Karpas-422 (cell line): Measurements from ENCODE around the gene MYH11. TPM values are rescaled to one million over a fixed set of nuclear protein-coding genes. Genes with fewer than 3 reads are reported as not detected.
"Not testable (repeated sequence)": the region's sequence is repeated elsewhere in the genome, so short reads cannot be mapped to it uniquely, and the experiment has no call there.

Source experiments
- DNase-seq: peaks from one replicate; pipeline ENCODE4 v3.0.0-alpha.2; 2015
- H2AFZ ChIP-seq: fragments of 200-600 bp; sonication (generic); 2 replicates; pipeline ENCODE4 v1.6.1; 2014; ENCODE audit warnings: antibody characterized with exemption, low read length, mixed read lengths
- H3K27ac ChIP-seq: fragments of 200-600 bp; sonication (generic); 2 replicates; pipeline ENCODE4 v1.5.1; 2014; ENCODE audit warnings: mild to moderate bottlenecking, low read length, moderate library complexity
- H3K27me3 ChIP-seq: fragments of 200-600 bp; sonication (generic); 2 replicates; pipeline ENCODE4 v1.6.1; 2014; ENCODE audit warnings: low read length, mixed read lengths
- H3K36me3 ChIP-seq: fragments of 200-600 bp; sonication (generic); 2 replicates; pipeline ENCODE4 v1.6.1; 2014; ENCODE audit warnings: low read length, mixed read lengths; ENCODE audit not compliant: insufficient read depth
- H3K4me1 ChIP-seq: fragments of 200-600 bp; sonication (generic); 2 replicates; pipeline ENCODE4 v1.6.1; 2014; ENCODE audit warnings: mild to moderate bottlenecking, low read length, mixed read lengths
- H3K4me2 ChIP-seq: fragments of 200-600 bp; sonication (generic); 2 replicates; pipeline ENCODE4 v1.6.1; 2014; ENCODE audit warnings: low read length, low read depth, mild to moderate bottlenecking; ENCODE audit not compliant: poor library complexity, severe bottlenecking
- H3K4me3 ChIP-seq: fragments of 200-600 bp; sonication (generic); 2 replicates; pipeline ENCODE4 v1.5.1; 2014; ENCODE audit warnings: mild to moderate bottlenecking, antibody characterized with exemption, low read length, mixed read lengths
- H3K79me2 ChIP-seq: fragments of 200-600 bp; sonication (generic); 2 replicates; pipeline ENCODE4 v1.6.1; 2014; ENCODE audit warnings: mild to moderate bottlenecking, low read length, mixed read lengths
- H3K9ac ChIP-seq: fragments of 200-600 bp; sonication (generic); 2 replicates; pipeline ENCODE4 v1.6.0; 2014; ENCODE audit warnings: low read length
- H3K9me2 ChIP-seq: fragments of 200-600 bp; sonication (generic), shearing (Covaris generic); replicated peaks from 2 replicates; pipeline ENCODE4 v1.6.0; 2014; ENCODE audit warnings: mild to moderate bottlenecking, low read length, moderate library complexity; ENCODE audit not compliant: insufficient read depth
- H3K9me3 ChIP-seq: fragments of 300-700, 200-600 bp; sonication (generic); 2 replicates; pipeline ENCODE4 v1.6.1; 2014; ENCODE audit warnings: low read length, mixed read lengths
- H4K20me1 ChIP-seq: fragments of 200-600 bp; sonication (generic); 2 replicates; pipeline ENCODE4 v1.6.1; 2014; ENCODE audit warnings: mild to moderate bottlenecking, antibody characterized with exemption, low read length, low read depth; ENCODE audit not compliant: insufficient read depth
- total RNA-seq: library from RNA; depleted of rRNA; stranded (reverse); fragments of >200 nt; shearing (Covaris generic); gene quantifications from 2 replicates; pipeline ENCODE4 v1.2.3, GENCODE V29; 2014; ENCODE audit warnings: low replicate concordance

MYH11 gene
- total RNA-seq, 1 experiment from 2014 or later, result not detected

- Histone ChIP-seq H4K20me1 (no peaks in the 10 kb centered on the region; the same call in 1 of the 2 replicates), H3K4me1 (no peaks in the 10 kb centered on the region), H3K4me2 (no peak overlapping the region), H3K36me3 (peaks cover 23% of the 10 kb centered on the region; the same call in 1 of the 2 replicates), H3K27me3 (no peaks in the 10 kb centered on the region), H3K9me2 (no peaks in the 10 kb centered on the region), H3K79me2 (peaks cover 15% of the 10 kb centered on the region), H3K4me3 (no peak overlapping the region), H3K9me3 (no peaks in the 10 kb centered on the region), H2AFZ (no peak overlapping the region), H3K27ac (no peak overlapping the region), H3K9ac (no peak overlapping the region)
- no peak for DNase-seq
These were observed 170.5 kb downstream of the MYH11 start for GRCh38 chr16:15686287-15686686.

- Histone ChIP-seq H2AFZ (no peak overlapping the region), H3K27me3 (no peaks in the 10 kb centered on the region), H3K9me3 (no peaks in the 10 kb centered on the region), H4K20me1 (no peaks in the 10 kb centered on the region; the same call in 1 of the 2 replicates), H3K4me2 (no peak overlapping the region), H3K36me3 (peaks cover 9% of the 10 kb centered on the region; the same call in 1 of the 2 replicates), H3K9me2 (no peaks in the 10 kb centered on the region), H3K4me1 (no peaks in the 10 kb centered on the region), H3K79me2 (peaks cover 22% of the 10 kb centered on the region), H3K4me3 (no peak overlapping the region), H3K27ac (no peak overlapping the region), H3K9ac (no peak overlapping the region)
- DNase-seq, result peak; percentile 76
These were observed 174.7 kb downstream of the MYH11 start for GRCh38 chr16:15682105-15682570.

GRCh38 chr16:15677447-15677846 is 179.4 kb downstream of the MYH11 start:
- peaks cover 17% of the 10 kb centered on the region for H3K79me2 ChIP-seq

GRCh38 chr16:15676506-15676905 is 180.3 kb downstream of the MYH11 start:
- H3K9ac ChIP-seq, result no peak overlapping the region
- DNase-seq, result no peak
- H3K9me2 ChIP-seq, result no peaks in the 10 kb centered on the region
- H3K36me3 ChIP-seq, result peaks cover 9% of the 10 kb centered on the region; the same call in 1 of the 2 replicates
- no peaks in the 10 kb centered on the region for H3K9me3 ChIP-seq
- H4K20me1 ChIP-seq, result no peaks in the 10 kb centered on the region
- no peak overlapping the region for H2AFZ ChIP-seq
- no peak overlapping the region for H3K27ac ChIP-seq
- no peaks in the 10 kb centered on the region for H3K27me3 ChIP-seq
- no peak overlapping the region for H3K4me2 ChIP-seq
- H3K4me3 ChIP-seq, result no peak overlapping the region
- no peaks in the 10 kb centered on the region for H3K4me1 ChIP-seq
- H3K79me2 ChIP-seq, result peaks cover 15% of the 10 kb centered on the region

More at GRCh38 chr16:15677447-15677846, 179.4 kb downstream of the MYH11 start:
- H4K20me1 ChIP-seq, result no peaks in the 10 kb centered on the region
- H3K27ac ChIP-seq, result no peak overlapping the region
- H3K27me3 ChIP-seq, result no peaks in the 10 kb centered on the region
- no peak overlapping the region for H3K9ac ChIP-seq
- H3K9me2 ChIP-seq, result no peaks in the 10 kb centered on the region
- no peak for DNase-seq
- H3K4me1 ChIP-seq, result no peaks in the 10 kb centered on the region
- H3K4me2 ChIP-seq, result no peak overlapping the region
- no peak overlapping the region for H3K4me3 ChIP-seq
- no peak overlapping the region for H2AFZ ChIP-seq
- H3K36me3 ChIP-seq, result peaks cover 11% of the 10 kb centered on the region; the same call in 1 of the 2 replicates
- no peaks in the 10 kb centered on the region for H3K9me3 ChIP-seq

- Histone ChIP-seq H3K9me3 (no peaks in the 10 kb centered on the region), H3K4me1 (no peaks in the 10 kb centered on the region), H3K27ac (no peak overlapping the region), H3K79me2 (0 out of 2 replicates have a peak, but pooled peaks cover 6% of the 10 kb centered on the region), H3K36me3 (peaks cover 6% of the 10 kb centered on the region; the same call in 1 of the 2 replicates), H2AFZ (no peak overlapping the region), H3K9ac (no peak overlapping the region), H3K9me2 (no peaks in the 10 kb centered on the region), H4K20me1 (no peaks in the 10 kb centered on the region), H3K4me2 (no peak overlapping the region), H3K4me3 (no peak overlapping the region), H3K27me3 (no peaks in the 10 kb centered on the region)
- no peak for DNase-seq
These were observed 182.3 kb downstream of the MYH11 start for GRCh38 chr16:15674571-15674970.

- no peaks in the 10 kb centered on the region for H3K9me2 ChIP-seq
- H3K79me2 ChIP-seq, result 0 out of 2 replicates have a peak, but pooled peaks cover 6% of the 10 kb centered on the region
- no peak overlapping the region for H2AFZ ChIP-seq
- H3K27me3 ChIP-seq, result no peaks in the 10 kb centered on the region
- H3K4me3 ChIP-seq, result no peak overlapping the region
- H4K20me1 ChIP-seq, result no peaks in the 10 kb centered on the region
- no peak overlapping the region for H3K9ac ChIP-seq
- no peak for DNase-seq
- H3K4me2 ChIP-seq, result no peak overlapping the region
- H3K4me1 ChIP-seq, result no peaks in the 10 kb centered on the region
- H3K9me3 ChIP-seq, result no peaks in the 10 kb centered on the region
- no peak overlapping the region for H3K27ac ChIP-seq
- H3K36me3 ChIP-seq, result peaks cover 3% of the 10 kb centered on the region; the same call in 1 of the 2 replicates
These were observed 184.2 kb downstream of the MYH11 start for GRCh38 chr16:15672514-15673167.

- H3K9me3 ChIP-seq, H4K20me1 ChIP-seq, H3K4me1 ChIP-seq, H3K79me2 ChIP-seq, DNase-seq, H3K36me3 ChIP-seq, H3K27me3 ChIP-seq, H3K9me2 ChIP-seq, H3K27ac ChIP-seq, H3K4me3 ChIP-seq, H3K9ac ChIP-seq, H3K4me2 ChIP-seq, H2AFZ ChIP-seq: not testable (repeated sequence)
These were observed 184.7 kb downstream of the MYH11 start for GRCh38 chr16:15672127-15672513.

GRCh38 chr16:15671530-15672117 is 185.2 kb downstream of the MYH11 start:
- peaks cover 6% of the 10 kb centered on the region; the same call in 1 of the 2 replicates for H3K36me3 ChIP-seq

More at GRCh38 chr16:15671530-15672117, 185.2 kb downstream of the MYH11 start:
- no peak for DNase-seq
- no peaks in the 10 kb centered on the region for H3K9me2 ChIP-seq
- H3K4me2 ChIP-seq, result no peak overlapping the region
- H3K9me3 ChIP-seq, result no peaks in the 10 kb centered on the region
- 0 out of 2 replicates have a peak, but pooled peaks cover 6% of the 10 kb centered on the region for H3K79me2 ChIP-seq
- H4K20me1 ChIP-seq, result no peaks in the 10 kb centered on the region
- no peak overlapping the region for H3K4me3 ChIP-seq
- no peak overlapping the region for H3K9ac ChIP-seq
- H3K4me1 ChIP-seq, result no peaks in the 10 kb centered on the region
- H3K27ac ChIP-seq, result no peak overlapping the region
- H2AFZ ChIP-seq, result no peak overlapping the region
- no peaks in the 10 kb centered on the region for H3K27me3 ChIP-seq
